DMS153 treated with DMSO at 0.1 percent for 48 hours (cell line): ENCODE data around the gene PPP1R15B.
A peak's percentile ranks its signal among the peaks of the same experiment; 100 is the strongest.

ENCODE experiments used
- DNase-seq: peaks from one replicate; lab custom pipeline; 2025; ENCODE audit not compliant: unreplicated experiment; lab: John Stamatoyannopoulos, UW

PPP1R15B gene

GRCh38 chr1:204401730-204402129 is 9.9 kb downstream of the PPP1R15B start:
- DNase-seq: no peak

- DNase-seq: no peak
Measured at GRCh38 chr1:204400882-204401510, 10.6 kb downstream of the PPP1R15B start.

GRCh38 chr1:204398197-204399125 is 13.2 kb downstream of the PPP1R15B start:
- DNase-seq: peak; percentile 89

GRCh38 chr1:204396015-204396583 is 15.5 kb downstream of the PPP1R15B start:
- no peak for DNase-seq

- no peak for DNase-seq
Measured at GRCh38 chr1:204391629-204392028, 20.0 kb downstream of the PPP1R15B start.

GRCh38 chr1:204390751-204391466 is 20.7 kb downstream of the PPP1R15B start:
- DNase-seq: no peak

GRCh38 chr1:204385727-204386126 is 25.9 kb downstream of the PPP1R15B start:
- no peak for DNase-seq

GRCh38 chr1:204384636-204385352 is 26.8 kb downstream of the PPP1R15B start:
- no peak for DNase-seq

GRCh38 chr1:204383163-204383904 is 28.3 kb downstream of the PPP1R15B start:
- no peak for DNase-seq

GRCh38 chr1:204382714-204383083 is 28.9 kb downstream of the PPP1R15B start:
- DNase-seq: no peak

- no peak for DNase-seq
Measured at GRCh38 chr1:204380293-204380831, 31.3 kb downstream of the PPP1R15B start.

GRCh38 chr1:204377800-204378668 is 33.6 kb downstream of the PPP1R15B start:
- peak; percentile 60 for DNase-seq

- no peak for DNase-seq
Measured at GRCh38 chr1:204376919-204377799, 34.5 kb downstream of the PPP1R15B start.

- DNase-seq: no peak
Measured at GRCh38 chr1:204376465-204376864, 35.2 kb downstream of the PPP1R15B start.

- DNase-seq: no peak
Measured at GRCh38 chr1:204373911-204374310, 37.7 kb downstream of the PPP1R15B start.

GRCh38 chr1:204370176-204370575 is 41.4 kb downstream of the PPP1R15B start:
- DNase-seq: no peak

- no peak for DNase-seq
Measured at GRCh38 chr1:204368996-204369726, 42.5 kb downstream of the PPP1R15B start.
